ENCODE measurements around the gene UAP1.

Gene UAP1

GRCh38 chr1:162561616-162562469, at the start of gene UAP1:
Gene UAP1, plus strand, starts transcription at chr1:162561722. Its CDS starts 4,347 bp downstream, at chr1:162566069.
- peak; percentile 23 for DNase-seq (ENCODE audit: low read depth)

GRCh38 chr1:162527314-162527713, 34.2 kb upstream of the UAP1 start:
- DNase-seq (ENCODE audit: low read depth), result no peak

GRCh38 chr1:162530307-162530987, 31.1 kb upstream of the UAP1 start:
- DNase-seq (ENCODE audit: low read depth), result no peak

GRCh38 chr1:162530988-162531319, 30.6 kb upstream of the UAP1 start:
- DNase-seq (ENCODE audit: low read depth), result no peak

GRCh38 chr1:162535501-162535900, 26.0 kb upstream of the UAP1 start:
- no peak for DNase-seq (ENCODE audit: low read depth)

- no peak for DNase-seq (ENCODE audit: low read depth)
Observed at GRCh38 chr1:162536511-162536910, 25.0 kb upstream of the UAP1 start.

GRCh38 chr1:162537216-162537615, 24.3 kb upstream of the UAP1 start:
- DNase-seq (ENCODE audit: low read depth), result no peak

- DNase-seq (ENCODE audit: low read depth), result no peak
Observed at GRCh38 chr1:162538815-162539431, 22.6 kb upstream of the UAP1 start.

- no peak for DNase-seq (ENCODE audit: low read depth)
Observed at GRCh38 chr1:162541619-162542141, 19.8 kb upstream of the UAP1 start.

- DNase-seq (ENCODE audit: low read depth), result no peak
Observed at GRCh38 chr1:162543228-162543627, 18.3 kb upstream of the UAP1 start.

- DNase-seq (ENCODE audit: low read depth), result no peak
Observed at GRCh38 chr1:162548170-162548569, 13.4 kb upstream of the UAP1 start.

- DNase-seq (ENCODE audit: low read depth), result no peak
Observed at GRCh38 chr1:162549001-162549400, 12.5 kb upstream of the UAP1 start.

- DNase-seq (ENCODE audit: low read depth), result no peak
Observed at GRCh38 chr1:162550925-162551324, 10.6 kb upstream of the UAP1 start.

GRCh38 chr1:162551969-162552683, 9.4 kb upstream of the UAP1 start:
- DNase-seq (ENCODE audit: low read depth), result no peak

- DNase-seq (ENCODE audit: low read depth), result no peak
Observed at GRCh38 chr1:162552684-162553252, 8.8 kb upstream of the UAP1 start.

- no peak for DNase-seq (ENCODE audit: low read depth)
Observed at GRCh38 chr1:162554258-162554657, 7.3 kb upstream of the UAP1 start.

GRCh38 chr1:162557536-162557935, 4.0 kb upstream of the UAP1 start:
- DNase-seq (ENCODE audit: low read depth), result no peak

- no peak for DNase-seq (ENCODE audit: low read depth)
Observed at GRCh38 chr1:162560303-162561036, 1.1 kb upstream of the UAP1 start.

- peak; percentile 96 for DNase-seq (ENCODE audit: low read depth)
Observed at GRCh38 chr1:162561037-162561615, 396 bp upstream of the UAP1 start.

GRCh38 chr1:162562470-162562828, 927 bp downstream of the UAP1 start:
- no peak for DNase-seq (ENCODE audit: low read depth)

- DNase-seq (ENCODE audit: low read depth), result no peak
Observed at GRCh38 chr1:162564762-162565218, 3.3 kb downstream of the UAP1 start.

Measured in stimulated activated CD8-positive, alpha-beta memory T cell treated with anti-CD3 and anti-CD28 coated beads, Interleukin-12 subunit alpha, Interleukin-12 subunit beta, amount 100 ng/mL, for 1 hour (primary cell).